Stomach (tissue), 4 donors: ENCODE measurements around the gene RGS6.

Source experiments
- CTCF ChIP-seq, 7 experiments: fragments of 450-650 bp in 4 of 7; fragments of 200-600 bp in 3 of 7; sonication (generic) in 3 of 7; IDR thresholded peaks; one replicate each; pipeline ENCODE4 v1.5.1; 2016 to 2019; ENCODE audit warnings: antibody characterized with exemption in 7 of 7, control low read depth in 2 of 7, mild to moderate bottlenecking in 1 of 7
- POLR2A ChIP-seq, 4 donors: fragments of 450-650 bp; IDR thresholded peaks; one replicate each; pipeline ENCODE4 v1.6.1; 2016; ENCODE audit warnings: antibody characterized with exemption in 4 of 4, control low read depth in 2 of 4, mild to moderate bottlenecking in 1 of 4, moderate library complexity in 1 of 4
- POLR2AphosphoS5 ChIP-seq, 3 donors: sonication (generic); formaldehyde crosslinking; IDR thresholded peaks; one replicate each; pipeline ENCODE4 v1.6.1; 2016; ENCODE audit warnings: antibody characterized with exemption in 3 of 3

- TF ChIP-seq CTCF (IDR thresholded peaks at IDR 0.05) = no peak
- no peak for TF ChIP-seq POLR2A (IDR thresholded peaks at IDR 0.05)
- TF ChIP-seq POLR2AphosphoS5 (IDR thresholded peaks at IDR 0.05) = no peak
Observed at GRCh38 chr14:71952381-71953363, 20.4 kb downstream of the RGS6 start.
